Measurements from ENCODE around the gene TUBB4B.

GRCh38 chr9:137263506-137263905, 22.4 kb downstream of the TUBB4B start:
- TF ChIP-seq, protein P1, sequence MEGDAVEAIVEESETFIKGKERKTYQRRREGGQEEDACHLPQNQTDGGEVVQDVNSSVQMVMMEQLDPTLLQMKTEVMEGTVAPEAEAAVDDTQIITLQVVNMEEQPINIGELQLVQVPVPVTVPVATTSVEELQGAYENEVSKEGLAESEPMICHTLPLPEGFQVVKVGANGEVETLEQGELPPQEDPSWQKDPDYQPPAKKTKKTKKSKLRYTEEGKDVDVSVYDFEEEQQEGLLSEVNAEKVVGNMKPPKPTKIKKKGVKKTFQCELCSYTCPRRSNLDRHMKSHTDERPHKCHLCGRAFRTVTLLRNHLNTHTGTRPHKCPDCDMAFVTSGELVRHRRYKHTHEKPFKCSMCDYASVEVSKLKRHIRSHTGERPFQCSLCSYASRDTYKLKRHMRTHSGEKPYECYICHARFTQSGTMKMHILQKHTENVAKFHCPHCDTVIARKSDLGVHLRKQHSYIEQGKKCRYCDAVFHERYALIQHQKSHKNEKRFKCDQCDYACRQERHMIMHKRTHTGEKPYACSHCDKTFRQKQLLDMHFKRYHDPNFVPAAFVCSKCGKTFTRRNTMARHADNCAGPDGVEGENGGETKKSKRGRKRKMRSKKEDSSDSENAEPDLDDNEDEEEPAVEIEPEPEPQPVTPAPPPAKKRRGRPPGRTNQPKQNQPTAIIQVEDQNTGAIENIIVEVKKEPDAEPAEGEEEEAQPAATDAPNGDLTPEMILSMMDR (IDR thresholded peaks at IDR 0.05 in 8 of 11, conservative IDR thresholded peaks at IDR 0.05 in 3 of 11) = no peak
- TF ChIP-seq POLR2A (IDR thresholded peaks at IDR 0.05) (no peak), POLR2AphosphoS5 (IDR thresholded peaks at IDR 0.05) (no peak)
